HG03196 (cell line): ENCODE results near the gene NFS1.

Experiments
- ATAC-seq: cut with Tn5 transposase; IDR thresholded peaks from one replicate; pipeline ENCODE4 v1.9.1; 2021; ENCODE audit not compliant: unreplicated experiment

The NFS1 gene

DNA sequence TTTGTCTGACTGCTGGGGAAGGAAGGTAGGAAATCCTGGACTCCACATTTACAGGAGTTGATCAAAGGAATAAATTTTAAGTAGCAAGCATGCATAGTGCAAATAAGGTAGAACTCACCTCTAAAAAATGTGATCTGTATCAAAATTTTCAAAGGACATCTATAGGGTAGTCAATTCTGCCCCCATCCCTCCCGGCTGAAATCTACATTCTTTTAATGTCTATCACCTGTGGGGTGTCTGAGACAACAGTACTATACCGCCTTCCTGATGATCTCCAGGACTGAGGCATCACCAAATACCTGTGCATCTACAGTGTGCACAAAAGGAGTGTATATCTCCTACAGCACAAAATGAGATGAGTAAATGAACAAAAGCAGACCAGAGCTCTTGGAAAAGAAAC lies 54.3 kb downstream of the NFS1 start:
- ATAC-seq: no peak

DNA sequence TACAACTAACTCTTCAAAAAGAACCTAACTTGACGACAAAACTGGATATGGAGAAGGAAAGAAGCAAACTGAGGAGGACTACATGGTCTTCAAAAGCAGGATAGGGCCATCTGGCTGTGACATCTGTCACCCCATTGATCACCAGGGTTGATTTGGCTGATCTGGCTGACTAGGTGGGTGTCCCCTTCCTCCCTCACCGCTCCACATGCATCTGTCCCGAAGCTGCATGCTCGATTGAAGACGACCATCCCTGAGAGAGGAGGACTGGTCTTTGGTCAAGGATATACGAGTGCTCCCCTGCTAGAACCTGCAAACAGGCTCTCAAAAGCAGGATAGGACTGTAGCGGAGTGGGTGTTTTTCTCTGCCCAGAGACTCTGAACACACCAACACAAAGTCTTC lies 56.1 kb downstream of the NFS1 start:
- ATAC-seq: no peak

DNA sequence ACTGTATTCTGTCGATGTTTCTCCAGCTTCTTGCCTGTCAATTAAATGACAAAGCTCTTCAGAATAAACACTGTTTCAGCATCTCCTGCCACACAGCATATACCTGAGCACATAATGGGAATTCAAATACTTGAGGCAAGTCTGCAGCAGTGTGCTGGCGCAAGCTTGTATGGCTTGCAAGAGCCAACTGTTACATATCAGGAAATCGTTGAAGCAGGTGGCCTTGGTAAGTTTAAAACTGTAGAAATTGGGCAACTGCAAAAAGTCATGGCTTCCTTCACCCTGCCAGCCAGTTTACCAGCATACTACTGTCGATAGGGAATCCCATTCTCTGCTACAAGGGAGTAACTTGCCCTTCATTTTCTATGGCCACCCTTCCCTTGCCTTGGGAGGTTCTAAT lies 57.4 kb downstream of the NFS1 start:
- ATAC-seq: no peak

DNA sequence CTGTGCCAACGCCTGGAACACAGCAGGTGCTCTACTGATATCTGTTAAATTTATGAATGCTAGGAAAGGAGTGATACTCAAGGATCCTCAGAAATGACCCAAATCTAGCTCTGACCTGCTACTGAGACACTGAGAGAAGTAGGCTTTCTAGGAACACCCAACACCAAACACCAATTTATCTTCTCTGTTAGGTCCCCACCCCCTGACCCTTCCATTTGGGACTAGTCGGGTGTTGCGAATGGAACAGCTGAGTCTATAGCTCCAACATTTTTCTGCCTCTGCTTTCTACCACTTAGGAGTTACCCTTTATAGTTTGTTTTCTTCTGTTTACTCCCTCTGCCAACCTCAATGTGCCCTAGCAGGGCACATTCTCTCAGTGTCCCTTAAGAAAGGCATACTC lies 58.4 kb downstream of the NFS1 start:
- ATAC-seq: no peak

DNA sequence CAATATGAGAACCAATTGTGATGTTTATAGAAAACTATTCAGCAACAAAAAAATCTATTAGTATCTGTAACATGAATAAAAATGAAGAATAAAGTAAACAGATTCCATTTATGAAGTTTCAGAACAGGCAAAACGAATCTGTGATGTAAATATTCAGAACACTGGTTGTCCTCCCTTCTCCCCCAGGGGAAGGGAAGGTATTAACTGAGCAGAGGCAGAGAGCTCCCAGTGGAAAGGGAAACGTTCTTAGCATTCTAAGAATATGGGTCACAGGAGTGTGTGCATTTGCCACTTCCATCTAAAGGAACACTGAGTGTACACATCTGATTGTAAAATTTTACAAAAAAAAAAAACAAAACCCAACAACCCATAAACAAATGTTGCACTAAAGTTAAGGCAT lies 60.4 kb downstream of the NFS1 start:
- ATAC-seq: no peak

DNA sequence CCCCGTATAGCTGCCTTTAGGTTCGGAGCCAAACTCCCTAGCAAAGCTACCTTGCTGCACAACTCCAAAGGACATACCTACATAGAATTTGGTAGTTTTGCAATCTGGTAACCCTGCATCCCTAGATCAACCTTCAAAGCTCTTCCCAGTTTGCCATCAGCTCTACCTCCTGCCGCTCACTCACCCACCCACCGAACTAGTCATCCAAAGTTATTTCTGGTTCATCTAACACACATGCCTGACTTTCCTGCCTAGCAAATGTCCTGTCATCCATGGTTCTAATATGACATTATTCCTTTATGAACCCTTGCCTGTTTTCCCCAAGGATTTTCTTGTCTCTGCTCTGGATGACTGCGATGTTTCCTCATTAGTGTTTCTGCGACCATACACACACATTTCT lies 61.9 kb downstream of the NFS1 start:
- no peak for ATAC-seq

DNA sequence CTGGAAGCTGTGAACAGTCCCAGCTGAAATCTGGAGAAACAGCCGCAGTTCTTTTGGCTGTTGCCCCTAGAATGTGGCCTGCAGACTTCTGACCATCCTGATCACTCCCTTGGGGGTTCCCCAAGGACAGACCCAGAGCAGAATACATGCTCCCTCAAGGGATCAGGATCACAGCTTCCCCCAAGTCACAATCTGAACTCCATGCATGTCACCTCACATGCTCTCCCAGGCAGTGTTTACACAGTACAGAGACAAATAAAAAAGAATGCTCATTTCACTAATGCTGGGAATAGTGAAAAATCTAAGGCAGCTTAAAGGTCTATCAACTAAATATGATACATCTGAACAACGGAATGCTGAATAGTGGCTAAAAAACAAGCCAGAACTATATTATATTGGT lies 63.1 kb downstream of the NFS1 start:
- no peak for ATAC-seq

DNA sequence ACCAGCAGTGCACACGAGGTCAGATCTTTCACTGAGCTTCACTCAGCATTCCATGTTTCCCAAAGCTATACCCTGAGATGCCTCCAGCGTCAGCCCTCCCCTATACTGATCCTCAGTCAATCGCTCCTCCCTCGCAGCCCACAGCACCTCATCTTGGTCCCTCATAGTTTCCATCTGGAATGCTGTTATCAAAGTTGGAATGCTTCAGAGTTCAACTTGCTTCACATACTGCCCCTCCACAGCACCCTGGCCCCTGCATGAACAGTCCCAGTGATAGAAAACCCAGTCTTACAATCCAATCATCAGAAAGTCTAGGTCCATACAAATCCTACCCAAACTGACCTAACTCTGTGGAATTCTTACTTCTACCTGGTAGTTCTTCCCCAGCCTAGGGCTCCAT lies 63.5 kb downstream of the NFS1 start:
- ATAC-seq: no peak

DNA sequence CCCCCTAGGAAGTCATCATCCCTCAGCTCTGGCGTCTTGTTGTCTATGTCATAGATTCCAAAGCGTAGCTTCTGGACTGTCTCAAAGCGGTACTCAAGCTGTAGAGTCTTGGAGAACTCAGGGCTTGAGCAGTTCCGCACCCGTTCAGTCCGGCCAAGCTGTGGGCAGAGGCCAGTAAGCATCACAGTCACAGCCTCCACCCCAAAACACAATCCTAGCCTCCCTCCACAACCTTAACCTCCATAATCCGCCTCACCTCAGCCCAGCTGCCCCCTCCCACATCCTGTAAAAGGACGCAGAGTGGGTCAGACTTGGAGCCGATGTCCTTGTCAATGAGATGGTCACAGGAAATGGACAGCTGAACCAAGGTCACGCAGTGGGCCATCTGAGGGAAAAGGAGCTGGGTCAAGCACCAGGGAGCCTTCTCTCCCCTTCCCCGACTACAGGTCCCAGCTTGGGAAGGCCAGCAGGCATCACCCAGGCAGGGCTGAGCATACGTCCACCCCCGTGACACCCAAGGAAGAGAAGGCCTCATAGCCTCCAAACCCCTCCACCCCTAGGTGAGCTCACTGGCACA lies 66.5 kb downstream of the NFS1 start:
- no peak for ATAC-seq

DNA sequence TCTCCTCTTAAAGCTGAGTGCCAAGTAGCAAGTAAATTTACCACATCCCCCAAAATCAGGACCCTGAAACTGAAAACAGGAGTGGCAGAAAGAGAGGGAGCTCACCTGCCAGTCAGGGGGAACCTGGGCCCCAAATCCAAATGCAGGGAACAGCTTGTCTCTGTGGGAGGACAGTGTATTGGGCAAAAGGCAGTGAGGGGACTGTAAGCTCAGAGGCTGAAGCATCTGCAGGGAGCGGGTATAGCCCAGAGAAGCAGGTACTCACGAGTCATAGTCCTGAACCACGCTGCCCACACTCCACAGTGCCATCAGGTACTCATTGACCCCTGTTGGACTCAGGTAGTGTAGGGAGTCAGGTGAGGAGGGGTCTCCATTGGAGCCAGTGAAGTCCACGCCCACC lies 68.5 kb downstream of the NFS1 start:
- no peak for ATAC-seq

DNA sequence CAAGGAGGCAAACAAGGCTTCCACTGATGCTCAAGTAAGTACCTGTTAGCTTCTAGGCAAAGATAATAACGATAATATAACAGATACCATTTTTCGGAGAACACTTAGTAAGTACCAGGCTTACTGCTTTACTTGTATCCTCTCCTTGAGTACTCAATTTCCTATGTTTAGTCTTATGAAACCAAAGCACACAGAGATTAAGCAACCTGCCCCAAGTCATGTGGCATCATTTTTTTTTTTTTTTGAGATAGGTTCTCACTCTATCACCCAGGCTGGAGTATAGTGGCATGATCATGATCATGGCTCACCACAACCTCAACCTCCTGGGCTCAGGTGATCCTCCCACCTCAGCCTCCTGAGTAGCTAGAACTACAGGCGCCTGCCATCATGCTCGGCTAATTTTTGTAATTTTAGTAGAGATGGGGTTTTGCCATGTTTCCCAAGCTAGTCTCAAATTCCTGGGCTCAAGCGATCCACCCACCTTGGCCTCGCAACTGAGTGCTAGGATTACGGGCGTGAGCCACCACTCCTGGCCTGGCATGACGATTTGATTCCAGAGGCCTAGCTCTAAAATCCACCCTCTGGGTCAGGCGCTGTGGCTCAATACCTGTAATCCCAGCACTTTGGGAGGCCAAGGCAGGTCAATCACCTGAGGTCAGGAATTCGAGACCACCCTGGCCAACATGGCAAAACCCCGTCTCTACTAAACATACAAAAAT lies 69.6 kb downstream of the NFS1 start:
- ATAC-seq: no peak

DNA sequence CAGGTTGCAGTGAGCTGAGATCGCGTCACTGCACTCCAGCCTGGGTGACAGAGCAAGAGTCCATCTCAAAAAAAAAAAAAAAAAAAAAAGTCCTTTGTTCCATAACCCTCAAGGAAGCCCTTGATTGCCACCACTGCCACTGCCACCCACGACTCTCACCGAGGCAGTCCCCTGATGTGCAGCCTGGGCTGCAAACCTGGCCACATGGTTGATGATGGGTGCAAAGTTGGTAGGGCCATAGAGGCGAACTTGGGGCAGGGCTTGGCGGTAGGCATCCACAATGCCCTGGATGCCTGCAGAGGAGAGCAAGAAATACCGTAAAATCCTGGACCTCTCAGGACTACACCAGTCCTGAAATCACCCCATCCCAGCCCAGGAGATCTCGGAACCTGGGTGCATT lies 72.0 kb downstream of the NFS1 start:
- no peak for ATAC-seq

DNA sequence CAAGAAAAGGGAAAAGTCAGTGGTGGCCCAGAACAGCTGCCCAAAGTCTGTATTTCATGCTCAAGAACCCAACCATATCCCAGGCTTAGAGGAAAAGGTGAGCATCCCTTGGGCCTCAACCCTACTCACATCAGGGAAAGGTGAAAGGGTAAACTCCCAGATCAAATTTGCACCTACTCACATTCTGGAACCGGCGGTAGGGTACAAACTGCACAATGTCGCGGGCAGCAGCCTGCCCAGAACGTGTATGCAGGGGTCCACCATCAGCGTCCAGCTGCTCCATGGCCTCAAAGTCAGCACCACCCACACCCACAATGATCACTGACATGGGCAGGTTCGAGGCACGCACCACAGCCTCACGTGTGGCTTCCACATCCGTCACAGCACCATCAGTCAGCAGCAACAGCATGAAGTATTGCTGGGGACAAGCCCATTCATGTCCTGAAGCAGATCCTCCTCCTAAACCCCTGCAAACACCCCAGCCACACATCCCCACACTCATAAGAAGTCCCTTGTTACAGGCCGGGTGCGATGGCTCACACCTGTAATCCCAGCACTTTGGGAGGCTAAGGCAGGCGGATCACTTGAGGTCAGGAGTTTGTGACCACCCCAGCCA lies 72.7 kb downstream of the NFS1 start:
- no peak for ATAC-seq

DNA sequence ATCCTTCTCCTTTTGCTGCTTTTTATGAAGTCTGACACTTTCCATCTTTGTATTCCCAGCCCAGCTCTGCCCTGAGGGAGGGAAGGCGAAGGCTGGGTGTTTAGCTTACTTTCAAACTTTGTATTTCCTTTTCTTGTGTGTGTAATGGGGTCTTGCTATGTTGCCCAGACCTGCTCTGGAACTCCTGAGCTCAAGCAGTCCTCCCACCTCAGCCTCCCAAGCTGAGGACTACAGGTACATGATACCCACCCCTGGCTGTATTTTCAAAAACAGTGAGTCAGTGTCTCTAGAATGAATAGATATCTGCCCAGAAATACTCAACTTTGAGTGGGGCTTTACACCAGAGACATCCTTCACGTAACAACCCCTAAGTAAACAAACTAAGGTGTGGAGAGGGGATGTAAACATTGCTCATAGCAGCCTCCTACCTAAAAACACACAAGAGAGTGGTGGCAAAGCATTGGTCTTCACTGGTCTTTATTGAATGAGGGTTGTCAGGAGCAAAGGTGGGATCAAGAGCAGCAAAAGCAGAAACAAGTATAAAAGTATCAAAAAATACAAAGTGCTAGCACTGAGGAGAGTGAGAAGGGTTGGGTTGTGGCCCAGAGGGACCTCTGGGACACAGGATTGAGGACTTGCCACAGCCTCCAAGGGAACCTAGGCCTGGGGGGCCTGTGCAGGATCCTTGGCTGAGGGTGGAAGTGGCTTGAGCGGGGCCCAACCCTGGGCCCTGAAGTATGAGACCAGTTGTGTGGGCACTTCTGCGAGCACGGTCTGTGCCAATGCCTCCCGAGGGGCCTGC lies 73.4 kb downstream of the NFS1 start:
- no peak for ATAC-seq

DNA sequence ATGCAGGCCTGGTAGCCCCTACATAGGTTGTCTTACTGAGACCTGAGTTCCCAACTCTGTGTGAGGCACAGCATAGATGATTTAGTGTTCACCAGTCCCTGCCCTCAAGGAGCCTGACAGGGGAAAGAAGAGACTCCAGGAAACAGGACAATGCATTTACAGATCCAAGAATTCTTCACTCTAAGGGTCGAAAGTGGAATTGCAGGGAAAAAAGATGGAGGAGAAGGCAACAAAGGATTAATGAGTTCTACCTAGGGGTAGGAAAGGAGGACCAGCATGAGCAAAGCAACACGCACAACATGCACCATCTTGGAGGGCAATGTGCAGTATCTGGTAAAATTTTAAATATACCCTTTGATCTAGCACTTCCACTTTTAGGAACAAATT lies 77.6 kb downstream of the NFS1 start:
- ATAC-seq: no peak

DNA sequence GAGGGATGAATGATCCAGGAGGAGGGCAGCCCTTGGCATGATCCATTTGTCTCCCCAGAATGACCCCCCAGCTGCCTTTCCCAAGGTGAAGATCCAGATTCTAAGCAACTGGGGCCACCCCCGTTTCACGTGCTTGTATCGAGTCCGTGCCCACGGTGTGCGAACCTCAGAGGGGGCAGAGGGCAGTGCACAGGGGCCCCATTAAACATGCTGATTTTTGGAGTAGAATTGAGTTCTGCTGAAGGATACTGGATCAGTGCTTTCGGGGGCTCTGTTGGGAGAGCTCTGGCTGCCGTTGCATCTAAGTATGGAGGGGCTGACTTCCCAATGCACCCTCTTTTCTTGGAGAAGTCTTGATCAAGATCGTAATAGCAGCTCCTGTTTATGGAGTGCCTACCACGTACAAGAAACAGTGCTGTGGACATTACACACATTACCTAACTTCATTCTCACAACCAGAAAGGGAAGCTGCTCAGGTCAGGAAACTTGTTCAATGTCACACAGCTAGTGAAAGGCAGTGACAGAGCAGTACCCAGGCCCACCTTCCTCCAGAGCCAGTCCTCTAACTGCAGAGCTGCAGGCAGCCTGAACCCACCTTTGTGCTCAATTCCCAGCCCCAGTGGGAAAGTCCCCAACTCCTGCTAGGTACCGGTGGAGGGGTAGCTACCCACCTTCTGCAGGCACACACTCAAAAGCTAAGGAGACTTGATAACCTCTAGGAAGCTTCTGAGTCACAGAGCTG lies 78.2 kb downstream of the NFS1 start:
- ATAC-seq: no peak

DNA sequence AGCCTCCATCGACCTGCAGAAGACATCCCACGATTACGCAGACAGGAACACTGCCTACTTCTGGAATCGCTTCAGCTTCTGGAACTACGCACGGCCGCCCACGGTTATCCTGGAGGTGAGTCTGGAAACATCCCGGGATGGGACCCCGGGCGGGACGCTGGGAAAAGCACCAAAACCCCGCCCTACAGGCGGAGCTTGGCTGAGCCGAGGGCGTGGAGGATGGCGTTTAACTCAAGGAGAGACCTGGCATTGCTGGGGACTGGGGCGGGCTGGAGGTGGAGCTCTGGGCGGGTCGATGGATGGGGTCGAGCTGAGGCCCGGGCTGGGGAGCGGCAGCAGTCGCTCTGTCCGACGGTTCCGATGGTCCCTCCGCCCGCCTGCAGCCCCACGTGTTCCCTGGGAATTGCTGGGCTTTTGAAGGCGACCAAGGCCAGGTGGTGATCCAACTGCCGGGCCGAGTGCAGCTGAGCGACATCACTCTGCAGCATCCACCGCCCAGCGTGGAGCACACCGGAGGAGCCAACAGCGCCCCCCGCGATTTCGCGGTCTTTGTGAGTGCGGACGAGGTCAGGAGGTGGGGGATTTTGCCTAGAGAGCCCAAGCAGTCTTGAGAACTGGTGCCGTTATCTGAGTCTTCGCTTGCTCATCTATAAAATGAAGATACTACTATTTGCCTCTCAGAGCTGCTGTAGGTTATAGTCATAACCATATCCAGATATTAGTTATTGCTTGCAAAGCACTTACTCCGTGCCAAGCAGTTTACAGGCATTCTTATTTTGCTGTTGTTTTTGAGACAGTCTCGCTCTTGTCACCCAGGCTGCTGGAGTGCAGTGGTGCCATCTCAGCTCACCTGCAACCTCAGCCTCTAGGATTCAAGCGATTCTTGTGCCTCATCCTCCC lies 79.7 kb downstream of the NFS1 start:
- peak; percentile 32 for ATAC-seq

DNA sequence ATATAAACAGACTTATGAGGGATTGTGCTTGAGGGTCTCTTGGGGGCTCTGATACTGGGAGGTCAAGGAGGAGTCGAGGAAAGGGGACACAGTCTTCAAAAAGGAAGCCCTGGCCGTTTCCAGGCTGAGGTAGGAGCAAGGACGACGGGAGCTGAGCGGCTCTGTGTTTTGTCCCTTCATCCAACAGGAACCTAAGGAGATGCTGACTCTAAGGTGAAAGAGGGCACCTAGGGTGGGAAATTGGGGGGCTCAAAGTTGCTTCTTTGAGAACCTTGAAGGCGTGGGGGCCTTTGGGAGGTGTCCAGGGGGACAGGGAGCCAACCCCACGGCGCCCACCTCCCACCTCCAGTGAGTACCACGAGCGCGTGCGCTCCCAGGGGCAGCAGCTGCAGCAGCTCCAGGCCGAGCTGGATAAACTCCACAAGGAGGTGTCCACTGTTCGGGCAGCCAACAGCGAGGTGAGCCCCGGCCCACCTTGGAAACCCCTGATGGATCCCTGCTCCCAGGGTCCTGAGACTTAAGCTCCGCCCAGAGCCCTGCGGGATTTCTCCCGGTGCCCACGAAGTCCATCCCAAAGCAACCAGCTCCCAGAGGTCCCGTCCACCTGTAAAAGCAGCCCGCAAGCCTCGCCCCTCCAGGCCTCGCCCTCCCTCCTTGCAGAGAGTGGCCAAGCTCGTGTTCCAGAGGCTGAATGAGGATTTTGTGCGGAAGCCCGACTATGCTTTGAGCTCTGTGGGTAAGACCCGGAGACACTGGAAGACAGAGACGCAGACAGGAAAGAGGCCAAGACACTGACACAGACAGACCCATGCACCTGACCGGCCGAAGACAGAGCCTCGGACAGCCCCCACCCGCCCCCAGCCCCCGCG lies 80.7 kb downstream of the NFS1 start:
- ATAC-seq: no peak
